ENCODE data around the gene CHORDC1.

Gene CHORDC1

GRCh38 chr11:90221803-90222458 is 918 bp downstream of the CHORDC1 start:
- DNase-seq (ENCODE audit: low read depth), result no peak
- TF ChIP-seq, protein P1, sequence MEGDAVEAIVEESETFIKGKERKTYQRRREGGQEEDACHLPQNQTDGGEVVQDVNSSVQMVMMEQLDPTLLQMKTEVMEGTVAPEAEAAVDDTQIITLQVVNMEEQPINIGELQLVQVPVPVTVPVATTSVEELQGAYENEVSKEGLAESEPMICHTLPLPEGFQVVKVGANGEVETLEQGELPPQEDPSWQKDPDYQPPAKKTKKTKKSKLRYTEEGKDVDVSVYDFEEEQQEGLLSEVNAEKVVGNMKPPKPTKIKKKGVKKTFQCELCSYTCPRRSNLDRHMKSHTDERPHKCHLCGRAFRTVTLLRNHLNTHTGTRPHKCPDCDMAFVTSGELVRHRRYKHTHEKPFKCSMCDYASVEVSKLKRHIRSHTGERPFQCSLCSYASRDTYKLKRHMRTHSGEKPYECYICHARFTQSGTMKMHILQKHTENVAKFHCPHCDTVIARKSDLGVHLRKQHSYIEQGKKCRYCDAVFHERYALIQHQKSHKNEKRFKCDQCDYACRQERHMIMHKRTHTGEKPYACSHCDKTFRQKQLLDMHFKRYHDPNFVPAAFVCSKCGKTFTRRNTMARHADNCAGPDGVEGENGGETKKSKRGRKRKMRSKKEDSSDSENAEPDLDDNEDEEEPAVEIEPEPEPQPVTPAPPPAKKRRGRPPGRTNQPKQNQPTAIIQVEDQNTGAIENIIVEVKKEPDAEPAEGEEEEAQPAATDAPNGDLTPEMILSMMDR (IDR thresholded peaks at IDR 0.05; ENCODE audit: low read depth, low read length), result no peak
- TF ChIP-seq MYC (IDR thresholded peaks at IDR 0.05; ENCODE audit: low read depth, low read length) (no peak), POLR2A (IDR thresholded peaks at IDR 0.05; ENCODE audit: extremely low read depth, insufficient read length) (no peak)
- TF ChIP-seq, protein P2, sequence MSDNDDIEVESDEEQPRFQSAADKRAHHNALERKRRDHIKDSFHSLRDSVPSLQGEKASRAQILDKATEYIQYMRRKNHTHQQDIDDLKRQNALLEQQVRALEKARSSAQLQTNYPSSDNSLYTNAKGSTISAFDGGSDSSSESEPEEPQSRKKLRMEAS (IDR thresholded peaks at IDR 0.05; ENCODE audit: low read depth, low read length), result no peak
- peak overlapping the region; percentile 90 for H3K4me3 ChIP-seq (ENCODE audit: low read depth, low read length)

DNA sequence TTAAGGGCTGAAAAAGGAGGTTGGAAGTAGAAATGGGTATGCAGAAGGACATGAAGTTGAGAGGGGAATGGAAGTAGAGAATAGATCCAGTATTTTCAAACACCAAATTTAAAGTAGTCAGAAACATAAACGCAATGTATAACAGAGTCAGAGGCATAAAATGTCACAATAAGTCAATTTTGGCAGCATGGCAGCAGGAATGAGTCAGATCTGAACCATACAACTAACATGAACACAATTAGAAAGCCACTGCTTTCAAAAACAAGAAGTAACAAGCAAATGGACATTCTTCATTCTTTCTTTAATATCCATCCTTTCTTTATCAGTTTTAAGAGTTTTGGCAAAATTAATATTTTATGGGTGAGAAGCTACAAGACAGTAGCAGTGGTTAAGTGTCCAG is 2.5 kb downstream of the CHORDC1 start:
- peak overlapping the region; percentile 90 for H3K4me3 ChIP-seq (ENCODE audit: low read depth, low read length)
- TF ChIP-seq POLR2A (IDR thresholded peaks at IDR 0.05; ENCODE audit: extremely low read depth, insufficient read length), result no peak
- TF ChIP-seq, protein P1 (IDR thresholded peaks at IDR 0.05; ENCODE audit: low read depth, low read length), result no peak
- TF ChIP-seq, protein P2 (IDR thresholded peaks at IDR 0.05; ENCODE audit: low read depth, low read length), result no peak
- TF ChIP-seq MYC (IDR thresholded peaks at IDR 0.05; ENCODE audit: low read depth, low read length), result no peak

DNA sequence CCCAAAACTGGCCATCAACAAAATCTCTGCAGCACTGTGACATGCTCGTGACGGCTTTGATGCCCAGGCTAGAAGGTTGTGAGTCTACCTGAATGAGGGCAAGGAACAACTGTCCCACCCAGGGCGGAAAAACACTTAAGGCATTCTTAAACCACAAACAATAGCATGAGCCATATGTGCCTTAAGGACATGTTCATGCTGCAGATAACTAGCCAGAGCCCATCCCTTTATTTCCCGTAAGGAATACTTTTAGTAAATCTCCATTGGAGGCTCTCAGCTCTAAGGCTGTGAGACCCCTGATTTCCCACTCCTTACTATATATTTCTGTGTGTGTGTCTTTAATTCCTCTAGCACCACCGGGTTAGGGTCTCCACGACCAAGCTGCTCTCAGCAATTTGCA is 3.4 kb downstream of the CHORDC1 start:
- no peak for DNase-seq (ENCODE audit: low read depth)
- peak overlapping the region; percentile 90 for H3K4me3 ChIP-seq (ENCODE audit: low read depth, low read length)
- TF ChIP-seq, protein P2 (IDR thresholded peaks at IDR 0.05; ENCODE audit: low read depth, low read length), result no peak
- TF ChIP-seq MYC (IDR thresholded peaks at IDR 0.05; ENCODE audit: low read depth, low read length) (no peak), POLR2A (IDR thresholded peaks at IDR 0.05; ENCODE audit: extremely low read depth, insufficient read length) (no peak)
- TF ChIP-seq, protein P1 (IDR thresholded peaks at IDR 0.05; ENCODE audit: low read depth, low read length), result no peak

More for the DNA sequence above, 2.5 kb downstream of the CHORDC1 start:
- peak; percentile 55 for DNase-seq (ENCODE audit: low read depth)

DNA sequence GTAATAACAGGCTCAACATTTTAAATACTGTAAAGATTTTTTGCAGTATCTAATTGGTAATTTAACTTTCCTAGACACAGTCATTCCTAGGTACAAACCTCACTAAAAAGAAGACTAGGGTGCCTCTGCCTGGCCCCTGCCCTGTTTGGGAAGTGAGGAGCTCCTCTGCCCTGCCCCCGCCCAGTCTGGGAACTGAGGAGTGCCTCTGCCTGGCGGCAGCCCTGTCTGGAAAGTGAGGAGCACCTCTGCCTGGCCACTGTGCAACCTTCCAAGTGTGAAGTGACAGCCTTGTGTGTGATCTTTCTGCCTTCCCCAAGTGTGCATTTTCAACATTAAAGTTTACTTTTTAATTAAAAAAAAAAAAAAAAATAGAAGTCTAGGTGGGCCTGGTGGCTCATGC is 4.2 kb downstream of the CHORDC1 start:
- DNase-seq (ENCODE audit: low read depth), result peak; percentile 19
- H3K4me3 ChIP-seq (ENCODE audit: low read depth, low read length), result peak overlapping the region; percentile 24
- TF ChIP-seq, protein P2 (IDR thresholded peaks at IDR 0.05; ENCODE audit: low read depth, low read length), result no peak
- TF ChIP-seq MYC (IDR thresholded peaks at IDR 0.05; ENCODE audit: low read depth, low read length), result no peak
- TF ChIP-seq, protein P1 (IDR thresholded peaks at IDR 0.05; ENCODE audit: low read depth, low read length), result no peak
- TF ChIP-seq POLR2A (IDR thresholded peaks at IDR 0.05; ENCODE audit: extremely low read depth, insufficient read length), result no peak

GRCh38 chr11:90216611-90217010 is 6.2 kb downstream of the CHORDC1 start:
- no peak for DNase-seq (ENCODE audit: low read depth)
- no peak overlapping the region for H3K4me3 ChIP-seq (ENCODE audit: low read depth, low read length)
- TF ChIP-seq, protein P2 (IDR thresholded peaks at IDR 0.05; ENCODE audit: low read depth, low read length), result no peak
- TF ChIP-seq MYC (IDR thresholded peaks at IDR 0.05; ENCODE audit: low read depth, low read length) (no peak), POLR2A (IDR thresholded peaks at IDR 0.05; ENCODE audit: extremely low read depth, insufficient read length) (no peak)
- TF ChIP-seq, protein P1 (IDR thresholded peaks at IDR 0.05; ENCODE audit: low read depth, low read length), result no peak
